Measurements from ENCODE around the gene TMEM163.

DNA sequence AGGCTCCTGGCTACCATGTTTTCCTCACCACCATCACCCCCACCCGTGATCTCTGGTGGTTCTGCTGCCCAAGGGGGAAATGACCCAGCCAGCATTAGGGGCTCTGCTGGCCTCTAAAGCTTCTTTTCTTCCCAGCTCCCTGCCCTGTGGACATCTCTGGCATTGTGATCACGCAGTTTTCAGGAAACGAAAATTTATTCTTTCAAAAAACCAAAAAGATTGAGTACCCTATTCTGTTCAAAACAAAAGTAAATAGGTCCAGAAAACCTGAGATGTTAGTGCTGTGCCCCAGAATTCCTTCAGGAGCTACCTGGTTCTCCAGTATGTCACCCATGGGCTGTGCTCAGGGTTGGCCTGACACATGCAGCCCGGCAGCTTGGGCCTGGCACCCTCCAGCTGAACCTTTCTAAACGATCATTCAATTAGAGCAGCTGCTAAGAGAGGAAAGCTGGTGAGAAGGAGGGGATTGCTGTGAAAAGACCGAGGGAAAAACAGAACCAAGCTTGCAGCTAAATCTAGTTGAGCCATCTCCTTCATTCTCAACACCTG is 307.4 kb downstream of the TMEM163 start:
- TF ChIP-seq, protein P1, sequence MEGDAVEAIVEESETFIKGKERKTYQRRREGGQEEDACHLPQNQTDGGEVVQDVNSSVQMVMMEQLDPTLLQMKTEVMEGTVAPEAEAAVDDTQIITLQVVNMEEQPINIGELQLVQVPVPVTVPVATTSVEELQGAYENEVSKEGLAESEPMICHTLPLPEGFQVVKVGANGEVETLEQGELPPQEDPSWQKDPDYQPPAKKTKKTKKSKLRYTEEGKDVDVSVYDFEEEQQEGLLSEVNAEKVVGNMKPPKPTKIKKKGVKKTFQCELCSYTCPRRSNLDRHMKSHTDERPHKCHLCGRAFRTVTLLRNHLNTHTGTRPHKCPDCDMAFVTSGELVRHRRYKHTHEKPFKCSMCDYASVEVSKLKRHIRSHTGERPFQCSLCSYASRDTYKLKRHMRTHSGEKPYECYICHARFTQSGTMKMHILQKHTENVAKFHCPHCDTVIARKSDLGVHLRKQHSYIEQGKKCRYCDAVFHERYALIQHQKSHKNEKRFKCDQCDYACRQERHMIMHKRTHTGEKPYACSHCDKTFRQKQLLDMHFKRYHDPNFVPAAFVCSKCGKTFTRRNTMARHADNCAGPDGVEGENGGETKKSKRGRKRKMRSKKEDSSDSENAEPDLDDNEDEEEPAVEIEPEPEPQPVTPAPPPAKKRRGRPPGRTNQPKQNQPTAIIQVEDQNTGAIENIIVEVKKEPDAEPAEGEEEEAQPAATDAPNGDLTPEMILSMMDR (IDR thresholded peaks at IDR 0.05), result no peak
- TF ChIP-seq POLR2A (IDR thresholded peaks at IDR 0.05), result no peak
